GM19239 (cell line): ENCODE measurements around the gene VEPH1.

Source experiments
- DNase-seq: peaks from one replicate; pipeline ENCODE4 v3.0.0; 2011; ENCODE audit warnings: low spot score; ENCODE audit not compliant: insufficient read length
- FAIRE-seq: peaks from 2 replicates; lab custom pipeline; 2011; peaks lifted over from hg19 to GRCh38; lab: Jason Lieb, UNC

Gene VEPH1

DNA sequence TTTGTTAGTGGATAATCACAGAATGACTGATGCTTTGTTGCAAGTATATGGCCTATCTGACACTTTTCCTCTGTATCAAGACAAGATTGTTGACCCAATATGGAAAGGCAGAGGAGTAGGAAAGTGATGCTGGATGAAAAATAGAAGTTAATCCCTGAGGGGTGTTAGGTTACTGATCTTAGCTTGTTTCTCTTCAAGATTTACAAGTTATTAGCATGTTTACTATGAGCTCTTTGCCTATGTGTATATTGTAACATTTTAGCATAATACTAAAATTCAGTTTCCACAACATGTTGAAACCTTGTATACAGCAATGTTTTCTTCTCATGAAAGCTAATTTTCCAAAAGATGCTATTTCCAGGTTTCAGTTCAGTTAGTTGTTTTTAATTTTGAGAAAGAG lies 222.9 kb downstream of the VEPH1 start:
- no peak for FAIRE-seq

GRCh38 chr3:157279237-157279636 lies 224.0 kb downstream of the VEPH1 start:
- no peak for FAIRE-seq

More for the DNA sequence above, 222.9 kb downstream of the VEPH1 start:
- DNase-seq = no peak

DNA sequence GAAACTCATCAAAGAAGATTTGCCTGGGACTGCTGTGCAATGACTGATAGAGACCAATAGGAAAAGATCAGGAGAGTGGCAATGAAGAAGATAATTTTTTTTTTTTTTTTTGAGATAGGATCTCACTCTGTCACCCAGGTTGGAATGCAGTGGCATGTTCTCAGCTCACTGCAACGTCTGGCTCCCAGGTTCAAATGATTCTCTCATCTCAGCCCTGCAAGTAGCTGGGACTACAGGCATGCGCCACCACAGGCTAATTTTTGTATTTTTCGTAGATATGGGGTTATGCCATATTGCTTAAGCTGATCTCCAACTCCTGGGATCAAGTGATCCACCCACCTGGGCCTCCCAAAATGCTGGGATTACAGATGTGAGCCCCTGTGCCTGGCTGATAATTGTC lies 226.4 kb downstream of the VEPH1 start:
- FAIRE-seq (no peak), DNase-seq (no peak)

More at GRCh38 chr3:157279237-157279636, 224.0 kb downstream of the VEPH1 start:
- DNase-seq = no peak

DNA sequence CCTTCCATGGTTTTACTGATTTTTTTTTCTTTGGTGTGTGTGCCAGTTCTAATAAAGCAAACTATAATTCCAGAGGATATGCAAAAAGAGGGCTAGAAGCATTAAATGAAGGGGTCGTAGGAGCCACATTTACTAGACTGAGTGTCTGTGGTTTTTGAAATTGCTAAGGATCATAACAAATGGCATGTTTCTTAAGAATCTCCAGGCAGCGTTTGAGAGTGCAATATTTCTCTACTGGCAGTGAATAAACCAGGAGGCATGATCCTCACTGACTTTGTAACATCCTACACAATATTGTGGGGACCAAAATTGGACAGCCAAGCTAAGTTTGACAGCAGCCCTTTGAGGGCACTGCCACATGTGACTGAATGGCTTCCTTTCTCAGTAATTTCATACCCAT lies 227.4 kb downstream of the VEPH1 start:
- DNase-seq (no peak), FAIRE-seq (no peak)

DNA sequence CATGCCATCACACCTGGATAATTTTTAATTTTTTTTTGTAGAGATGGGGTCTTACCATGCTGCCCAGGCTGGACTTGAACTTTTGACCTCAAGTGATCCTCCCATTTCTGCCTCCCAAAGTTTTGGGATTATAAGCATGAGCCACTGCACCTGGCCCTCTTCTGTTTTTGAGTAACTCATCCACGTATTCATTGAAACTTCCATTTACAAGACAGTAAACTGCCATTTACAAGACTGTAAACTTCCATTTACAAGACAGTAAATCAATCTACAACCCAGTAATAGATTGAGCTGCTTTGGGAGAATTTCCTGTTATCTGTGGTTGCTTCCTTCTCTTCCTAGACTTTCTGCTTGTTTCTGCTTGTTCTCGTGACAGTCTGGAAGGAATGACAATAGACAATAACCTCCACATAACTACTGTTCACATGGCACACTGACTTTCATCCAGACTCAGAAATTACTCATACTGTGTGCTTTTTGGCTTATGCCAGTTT lies 228.5 kb downstream of the VEPH1 start:
- FAIRE-seq (no peak), DNase-seq (no peak)

DNA sequence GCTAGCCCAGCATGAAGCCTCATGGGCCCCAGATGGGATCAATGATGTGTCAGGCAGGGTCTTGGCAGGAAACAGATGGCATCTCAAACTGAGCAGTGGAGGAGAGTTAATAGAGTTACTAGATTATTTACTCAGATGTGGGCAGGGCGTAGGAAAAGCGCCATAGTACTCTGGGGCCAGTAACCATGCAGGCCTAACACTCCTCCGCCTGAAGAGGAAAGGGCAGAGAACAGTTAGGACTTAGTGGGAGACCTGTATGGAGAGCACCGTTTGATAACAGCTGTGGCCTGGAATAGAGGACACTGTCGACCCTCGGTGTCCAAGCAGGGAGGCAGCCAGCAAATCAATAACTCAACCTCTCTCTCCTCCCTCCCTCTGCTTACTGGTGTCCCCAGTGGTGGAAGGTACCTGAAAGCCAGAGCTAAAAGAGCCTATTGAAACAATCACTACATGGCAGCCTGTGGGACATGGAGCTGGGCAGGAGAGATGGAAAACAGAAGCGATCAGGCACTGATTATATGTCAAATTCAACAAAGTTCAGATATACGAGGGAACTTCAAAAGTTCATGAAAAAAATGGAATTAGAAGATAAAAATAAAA lies 231.8 kb downstream of the VEPH1 start:
- DNase-seq = no peak
- no peak for FAIRE-seq

GRCh38 chr3:157268026-157268425 lies 235.2 kb downstream of the VEPH1 start:
- DNase-seq = no peak
- no peak for FAIRE-seq

DNA sequence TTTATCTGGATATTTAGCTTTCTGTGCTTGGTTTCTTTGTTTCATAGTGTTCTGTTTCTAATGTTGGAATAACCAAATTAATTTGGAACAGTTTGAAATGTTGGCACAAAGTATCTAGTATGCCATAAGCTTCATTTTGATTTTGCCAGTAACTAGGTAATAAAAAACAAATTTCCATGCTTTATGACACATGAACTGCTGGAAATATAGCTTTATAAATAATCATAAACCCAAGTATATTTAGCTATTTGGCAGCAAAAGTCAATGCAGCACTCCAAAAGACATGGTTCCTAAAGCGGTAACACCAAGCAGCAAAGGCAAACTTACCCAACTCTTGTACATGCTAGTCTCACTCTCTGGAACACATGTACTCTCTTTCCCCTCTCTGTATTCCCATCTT lies 237.3 kb downstream of the VEPH1 start:
- no peak for DNase-seq
- no peak for FAIRE-seq

DNA sequence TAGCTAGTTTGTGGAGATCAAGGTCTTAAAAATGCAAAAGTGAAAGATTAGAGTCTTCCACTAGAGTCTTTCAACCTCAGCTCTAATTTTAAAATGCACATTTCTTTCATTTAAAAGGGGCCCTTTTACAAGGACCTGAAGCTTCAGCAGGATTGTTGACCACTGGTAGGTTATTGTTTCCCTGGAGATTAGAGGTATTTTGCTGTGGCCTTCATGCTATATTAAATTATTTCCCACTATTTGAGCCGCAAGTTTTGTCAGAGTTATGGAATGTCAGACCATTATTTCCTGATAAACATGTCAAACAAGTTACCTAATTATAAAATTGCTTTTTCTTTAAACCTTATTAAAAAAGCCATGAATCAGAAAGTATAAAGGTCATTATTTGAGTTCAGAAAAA lies 240.2 kb downstream of the VEPH1 start:
- DNase-seq = no peak
- no peak for FAIRE-seq

DNA sequence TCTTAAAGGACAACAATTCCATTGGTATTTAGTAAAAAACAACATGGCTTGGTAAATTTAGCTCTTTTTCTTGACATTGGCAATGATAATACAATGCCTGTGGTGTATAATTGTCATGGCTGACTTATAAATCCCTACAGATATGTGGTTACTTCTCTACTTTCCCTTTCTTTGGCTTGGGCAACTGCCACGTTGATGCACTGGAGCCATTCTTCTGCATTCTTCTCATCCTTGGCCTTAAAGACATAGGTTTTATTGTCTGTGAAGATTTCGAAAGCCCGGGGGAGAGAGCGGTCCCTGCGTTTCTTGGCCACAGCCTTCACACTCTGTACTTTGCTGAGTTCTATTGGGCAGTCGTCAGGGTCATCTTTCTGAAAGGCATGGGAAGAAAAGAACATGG lies 242.2 kb downstream of the VEPH1 start:
- FAIRE-seq (no peak), DNase-seq (no peak)

- DNase-seq = no peak
- no peak for FAIRE-seq
Observed at GRCh38 chr3:157259825-157260224, 243.4 kb downstream of the VEPH1 start.

DNA sequence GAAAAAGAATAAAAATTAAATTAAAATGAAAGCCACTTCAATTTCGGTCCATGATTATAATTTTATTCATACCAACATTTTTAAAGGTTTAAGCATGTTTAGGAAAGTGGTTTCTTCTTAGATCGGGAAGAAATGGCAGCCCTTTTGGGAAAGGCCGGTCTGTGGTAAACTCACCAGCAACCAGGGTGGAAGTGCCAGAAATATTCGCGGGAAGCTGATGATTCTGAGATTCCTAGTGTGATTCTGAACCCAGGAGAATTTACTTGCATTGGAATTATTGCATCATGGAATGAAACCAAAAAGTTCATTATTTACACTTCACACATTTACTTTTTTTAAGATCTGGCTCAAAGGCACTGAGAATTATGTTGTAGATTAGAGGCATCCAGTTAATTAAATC lies 246.1 kb downstream of the VEPH1 start:
- no peak for FAIRE-seq
- no peak for DNase-seq

DNA sequence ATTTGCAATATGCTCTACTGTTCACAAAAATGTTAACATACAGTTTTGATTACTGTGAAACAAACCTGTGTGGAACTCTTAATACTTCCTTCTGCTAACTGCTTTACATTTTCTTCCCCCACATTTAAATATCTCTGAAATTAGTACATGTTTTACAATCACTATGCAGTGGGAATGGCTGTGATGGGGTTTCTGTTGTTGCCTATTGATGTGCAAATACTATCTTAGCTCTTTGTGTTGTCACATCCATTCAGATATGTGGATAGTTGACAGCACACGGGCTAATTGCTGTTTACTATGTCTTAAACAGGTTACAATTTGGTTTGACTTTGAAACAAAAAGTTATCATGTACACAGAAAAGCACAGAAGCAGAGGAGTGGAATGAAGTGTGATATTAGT lies 247.4 kb downstream of the VEPH1 start:
- DNase-seq (no peak), FAIRE-seq (no peak)

DNA sequence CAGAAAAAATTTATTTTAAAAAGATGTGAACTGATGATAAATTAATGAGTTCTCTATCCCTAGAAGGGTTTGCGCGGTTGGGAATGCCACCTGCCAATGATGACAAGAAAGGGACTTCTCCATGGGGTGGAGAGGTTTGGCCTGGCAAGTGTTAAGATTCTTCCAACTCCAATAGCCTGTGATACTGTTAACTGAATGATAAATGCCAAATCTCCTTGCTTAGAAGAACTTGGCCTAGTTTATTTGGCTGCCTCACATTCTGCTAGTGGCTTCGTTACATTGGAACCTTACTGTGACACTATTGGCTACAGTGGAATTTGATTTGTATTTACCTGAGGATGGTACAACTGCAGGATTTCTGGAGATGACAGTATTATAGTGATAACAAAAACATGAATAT lies 251.5 kb downstream of the VEPH1 start:
- FAIRE-seq = no peak
- no peak for DNase-seq

DNA sequence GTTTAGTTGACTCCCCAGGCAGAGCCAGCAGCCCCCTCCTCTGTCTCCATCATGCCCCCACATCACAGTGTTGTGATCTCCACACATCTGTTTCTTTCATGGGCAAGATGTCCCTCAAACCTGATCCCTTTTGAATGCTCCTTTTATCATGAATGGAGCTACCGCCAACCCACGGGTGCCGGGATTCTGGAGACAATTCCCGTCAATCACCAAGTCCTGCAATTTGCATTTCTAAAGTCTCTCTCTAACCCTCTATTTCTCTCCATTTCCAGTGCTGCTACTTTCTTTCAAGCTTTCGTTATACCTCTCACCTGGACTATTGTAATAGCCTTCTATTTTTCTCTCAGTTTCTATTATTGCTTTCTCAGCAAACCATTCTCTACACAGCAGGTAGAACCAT lies 253.6 kb downstream of the VEPH1 start:
- no peak for FAIRE-seq
- no peak for DNase-seq

- no peak for FAIRE-seq
- no peak for DNase-seq
Observed at GRCh38 chr3:157248590-157249422, 254.4 kb downstream of the VEPH1 start.

- DNase-seq (no peak), FAIRE-seq (no peak)
Observed at GRCh38 chr3:157247391-157247790, 255.8 kb downstream of the VEPH1 start.

- DNase-seq = no peak
- no peak for FAIRE-seq
Observed at GRCh38 chr3:157242836-157243235, 260.4 kb downstream of the VEPH1 start.

GRCh38 chr3:157241599-157241998 lies 261.6 kb downstream of the VEPH1 start:
- FAIRE-seq = no peak
- no peak for DNase-seq

DNA sequence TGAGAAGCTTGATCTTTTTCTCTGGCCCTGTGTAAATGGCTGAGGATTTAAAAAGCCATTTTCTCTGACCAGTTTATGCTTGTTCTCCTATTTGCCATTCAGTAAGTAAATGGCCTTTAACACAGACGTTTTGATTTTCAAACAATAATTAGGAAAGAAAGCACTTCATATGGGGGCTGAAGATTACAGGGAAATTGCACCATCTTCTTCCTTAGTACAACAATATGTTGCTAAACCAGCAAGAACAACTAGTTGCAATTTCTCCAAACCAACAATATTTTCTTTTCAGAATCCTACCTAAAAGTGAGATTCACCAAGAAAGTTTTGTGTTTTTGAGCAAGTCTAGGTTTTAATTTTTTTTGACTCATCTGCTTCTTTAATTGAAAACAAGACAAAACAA lies 262.8 kb downstream of the VEPH1 start:
- no peak for FAIRE-seq
- no peak for DNase-seq

GRCh38 chr3:157239082-157239704 lies 264.0 kb downstream of the VEPH1 start:
- peak; percentile 88 for FAIRE-seq
- DNase-seq = peak; percentile 54
